ENCODE results near the gene ARSI. TPM values are rescaled to one million over a fixed set of nuclear protein-coding genes. Genes with fewer than 3 reads are reported as not detected.

ARSI gene
- total and polyA plus RNA-seq, 2 donors (not counting 1 experiment from before 2014, with no cell fraction given), result 5.9 to 12.5 TPM

DNA sequence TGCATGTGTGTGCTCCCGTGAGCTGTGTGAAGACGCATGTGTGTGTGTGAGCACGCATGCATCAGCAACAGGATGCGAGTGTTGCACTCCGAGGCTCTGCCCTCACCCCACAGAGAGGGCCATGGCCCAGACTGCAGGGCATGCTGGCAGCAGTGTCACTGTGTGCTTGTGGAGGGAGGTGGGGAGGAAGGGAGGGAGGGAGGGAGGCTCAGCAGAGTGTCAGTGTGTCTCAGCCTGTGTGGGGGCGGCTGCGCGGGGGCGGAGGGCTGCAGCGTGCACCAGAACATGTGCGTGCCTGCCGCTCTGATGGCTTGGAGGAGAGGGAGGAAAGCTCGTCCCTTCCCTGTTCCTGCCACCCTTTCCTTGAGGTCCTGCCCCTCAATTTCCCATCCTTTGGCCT is 18.4 kb downstream of the ARSI start:
- no peak overlapping the region for H3K27ac ChIP-seq (ENCODE audit: insufficient read depth, low read length)
- no peaks in the 10 kb centered on the region for H3K9me3 ChIP-seq (ENCODE audit: control insufficient read depth, insufficient read depth, low read depth, low read length)
- no peaks in the 10 kb centered on the region for H4K20me1 ChIP-seq (ENCODE audit: control insufficient read depth, extremely low read depth, insufficient read depth, low read length)
- no peaks in the 10 kb centered on the region for H3K27me3 ChIP-seq (ENCODE audit: control insufficient read depth, insufficient read depth, low read length)
- TF ChIP-seq, protein P1, sequence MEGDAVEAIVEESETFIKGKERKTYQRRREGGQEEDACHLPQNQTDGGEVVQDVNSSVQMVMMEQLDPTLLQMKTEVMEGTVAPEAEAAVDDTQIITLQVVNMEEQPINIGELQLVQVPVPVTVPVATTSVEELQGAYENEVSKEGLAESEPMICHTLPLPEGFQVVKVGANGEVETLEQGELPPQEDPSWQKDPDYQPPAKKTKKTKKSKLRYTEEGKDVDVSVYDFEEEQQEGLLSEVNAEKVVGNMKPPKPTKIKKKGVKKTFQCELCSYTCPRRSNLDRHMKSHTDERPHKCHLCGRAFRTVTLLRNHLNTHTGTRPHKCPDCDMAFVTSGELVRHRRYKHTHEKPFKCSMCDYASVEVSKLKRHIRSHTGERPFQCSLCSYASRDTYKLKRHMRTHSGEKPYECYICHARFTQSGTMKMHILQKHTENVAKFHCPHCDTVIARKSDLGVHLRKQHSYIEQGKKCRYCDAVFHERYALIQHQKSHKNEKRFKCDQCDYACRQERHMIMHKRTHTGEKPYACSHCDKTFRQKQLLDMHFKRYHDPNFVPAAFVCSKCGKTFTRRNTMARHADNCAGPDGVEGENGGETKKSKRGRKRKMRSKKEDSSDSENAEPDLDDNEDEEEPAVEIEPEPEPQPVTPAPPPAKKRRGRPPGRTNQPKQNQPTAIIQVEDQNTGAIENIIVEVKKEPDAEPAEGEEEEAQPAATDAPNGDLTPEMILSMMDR (conservative IDR thresholded peaks at IDR 0.05 in 1 of 2, IDR thresholded peaks at IDR 0.05 in 1 of 2; ENCODE audit: low read depth in 1 of 2, low read length in 2 of 2), result no peak
- TF ChIP-seq EZH2 (IDR thresholded peaks at IDR 0.05; ENCODE audit: low read length, missing control alignments), result no peak
- H2AFZ ChIP-seq (ENCODE audit: low read length), result no peak overlapping the region
- DNase-seq (ENCODE audit: low read depth in 2 of 2), result no peak
- no peaks in the 10 kb centered on the region for H3K4me1 ChIP-seq (ENCODE audit: control insufficient read depth, extremely low read depth, insufficient read depth, low read length)
- H3K36me3 ChIP-seq (ENCODE audit: control insufficient read depth, insufficient read depth, low read length), result no peaks in the 10 kb centered on the region
- no peaks in the 10 kb centered on the region for H3K79me2 ChIP-seq (ENCODE audit: control insufficient read depth, insufficient read depth, low read length)
- H3K9ac ChIP-seq (ENCODE audit: insufficient read depth, low read length), result no peak overlapping the region
- no peak overlapping the region for H3K4me2 ChIP-seq (ENCODE audit: extremely low read depth, insufficient read depth, low read length)
- H3K4me3 ChIP-seq (replicated peaks in 1 of 4; ENCODE audit: control extremely low read depth in 1 of 4, insufficient read depth in 1 of 4, low read depth in 3 of 4, low read length in 4 of 4), result no peak overlapping the region

DNA sequence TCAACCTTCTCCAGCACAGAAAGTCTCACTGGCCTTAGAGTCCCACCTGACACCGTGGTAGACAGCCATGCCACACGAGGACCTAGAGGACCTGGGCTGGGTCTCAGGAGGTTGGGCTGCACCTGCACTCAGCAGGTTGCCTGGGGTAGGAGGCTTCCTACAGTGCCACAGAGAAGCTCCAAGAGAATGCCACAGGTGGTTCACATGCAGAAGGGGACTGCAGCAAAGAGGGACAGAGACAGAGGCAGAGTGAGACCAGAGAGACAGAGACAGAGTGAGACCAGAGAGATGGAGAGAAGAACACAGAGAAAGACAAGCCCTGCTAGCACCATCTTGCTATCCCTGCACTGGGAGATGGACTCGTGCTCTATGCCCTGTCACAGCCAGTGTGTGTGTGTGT is 18.8 kb downstream of the ARSI start:
- Histone ChIP-seq H3K9me3 (ENCODE audit: control insufficient read depth, insufficient read depth, low read depth, low read length) (no peaks in the 10 kb centered on the region), H3K36me3 (ENCODE audit: control insufficient read depth, insufficient read depth, low read length) (no peaks in the 10 kb centered on the region), H4K20me1 (ENCODE audit: control insufficient read depth, extremely low read depth, insufficient read depth, low read length) (no peaks in the 10 kb centered on the region), H3K4me3 (replicated peaks in 1 of 4; ENCODE audit: control extremely low read depth in 1 of 4, insufficient read depth in 1 of 4, low read depth in 3 of 4, low read length in 4 of 4) (no peak overlapping the region), H2AFZ (ENCODE audit: low read length) (no peak overlapping the region), H3K9ac (ENCODE audit: insufficient read depth, low read length) (no peak overlapping the region), H3K4me1 (ENCODE audit: control insufficient read depth, extremely low read depth, insufficient read depth, low read length) (no peaks in the 10 kb centered on the region), H3K4me2 (ENCODE audit: extremely low read depth, insufficient read depth, low read length) (no peak overlapping the region), H3K27ac (ENCODE audit: insufficient read depth, low read length) (no peak overlapping the region), H3K27me3 (ENCODE audit: control insufficient read depth, insufficient read depth, low read length) (no peaks in the 10 kb centered on the region), H3K79me2 (ENCODE audit: control insufficient read depth, insufficient read depth, low read length) (no peaks in the 10 kb centered on the region)
- TF ChIP-seq, protein P1 (conservative IDR thresholded peaks at IDR 0.05 in 1 of 2, IDR thresholded peaks at IDR 0.05 in 1 of 2; ENCODE audit: low read depth in 1 of 2, low read length in 2 of 2), result no peak
- TF ChIP-seq EZH2 (IDR thresholded peaks at IDR 0.05; ENCODE audit: low read length, missing control alignments), result no peak
- no peak for DNase-seq (ENCODE audit: low read depth in 2 of 2)

DNA sequence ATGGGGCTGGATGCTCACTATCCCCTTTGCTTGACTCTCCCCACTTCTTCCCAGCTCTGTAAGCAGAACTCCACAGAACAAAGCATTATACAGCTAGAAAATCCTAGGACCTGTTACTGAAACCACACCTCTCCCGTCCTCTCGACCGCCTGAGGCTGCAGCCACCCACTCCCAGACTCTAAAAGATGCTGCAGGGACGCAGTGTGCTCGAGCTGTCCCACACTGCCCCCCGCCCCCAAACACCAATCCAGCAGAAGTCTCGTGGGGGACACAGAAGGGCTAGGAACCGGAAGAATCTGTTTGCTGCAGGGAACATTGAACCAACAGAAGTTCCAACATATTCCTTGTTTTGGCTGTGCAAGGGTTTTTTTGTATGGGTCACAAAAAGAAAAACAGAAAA is 20.7 kb downstream of the ARSI start:
- Histone ChIP-seq H3K79me2 (ENCODE audit: control insufficient read depth, insufficient read depth, low read length) (no peaks in the 10 kb centered on the region), H3K27ac (ENCODE audit: insufficient read depth, low read length) (no peak overlapping the region), H3K9ac (ENCODE audit: insufficient read depth, low read length) (no peak overlapping the region), H3K9me3 (ENCODE audit: control insufficient read depth, insufficient read depth, low read depth, low read length) (no peaks in the 10 kb centered on the region), H3K27me3 (ENCODE audit: control insufficient read depth, insufficient read depth, low read length) (no peaks in the 10 kb centered on the region), H3K4me3 (replicated peaks in 1 of 4; ENCODE audit: control extremely low read depth in 1 of 4, insufficient read depth in 1 of 4, low read depth in 3 of 4, low read length in 4 of 4) (no peak overlapping the region), H3K36me3 (ENCODE audit: control insufficient read depth, insufficient read depth, low read length) (no peaks in the 10 kb centered on the region), H2AFZ (ENCODE audit: low read length) (no peak overlapping the region), H3K4me1 (ENCODE audit: control insufficient read depth, extremely low read depth, insufficient read depth, low read length) (peaks cover 5% of the 10 kb centered on the region), H3K4me2 (ENCODE audit: extremely low read depth, insufficient read depth, low read length) (no peak overlapping the region), H4K20me1 (ENCODE audit: control insufficient read depth, extremely low read depth, insufficient read depth, low read length) (no peaks in the 10 kb centered on the region)
- TF ChIP-seq EZH2 (IDR thresholded peaks at IDR 0.05; ENCODE audit: low read length, missing control alignments), result no peak
- TF ChIP-seq, protein P1 (conservative IDR thresholded peaks at IDR 0.05 in 1 of 2, IDR thresholded peaks at IDR 0.05 in 1 of 2; ENCODE audit: low read depth in 1 of 2, low read length in 2 of 2), result no peak
- DNase-seq (ENCODE audit: low read depth in 2 of 2), result no peak
